HG02610 (cell line): ENCODE measurements around the gene GPSM1.
A peak's percentile ranks its signal among the peaks of the same experiment; 100 is the strongest.

ENCODE experiments used
- ATAC-seq: cut with Tn5 transposase; IDR thresholded peaks from one replicate; pipeline ENCODE4 v1.9.1; 2021; ENCODE audit warnings: mild to moderate bottlenecking, moderate library complexity; ENCODE audit not compliant: unreplicated experiment

The GPSM1 gene

GRCh38 chr9:136358888-136359287 lies 31.5 kb downstream of the GPSM1 start:
- no peak for ATAC-seq

DNA sequence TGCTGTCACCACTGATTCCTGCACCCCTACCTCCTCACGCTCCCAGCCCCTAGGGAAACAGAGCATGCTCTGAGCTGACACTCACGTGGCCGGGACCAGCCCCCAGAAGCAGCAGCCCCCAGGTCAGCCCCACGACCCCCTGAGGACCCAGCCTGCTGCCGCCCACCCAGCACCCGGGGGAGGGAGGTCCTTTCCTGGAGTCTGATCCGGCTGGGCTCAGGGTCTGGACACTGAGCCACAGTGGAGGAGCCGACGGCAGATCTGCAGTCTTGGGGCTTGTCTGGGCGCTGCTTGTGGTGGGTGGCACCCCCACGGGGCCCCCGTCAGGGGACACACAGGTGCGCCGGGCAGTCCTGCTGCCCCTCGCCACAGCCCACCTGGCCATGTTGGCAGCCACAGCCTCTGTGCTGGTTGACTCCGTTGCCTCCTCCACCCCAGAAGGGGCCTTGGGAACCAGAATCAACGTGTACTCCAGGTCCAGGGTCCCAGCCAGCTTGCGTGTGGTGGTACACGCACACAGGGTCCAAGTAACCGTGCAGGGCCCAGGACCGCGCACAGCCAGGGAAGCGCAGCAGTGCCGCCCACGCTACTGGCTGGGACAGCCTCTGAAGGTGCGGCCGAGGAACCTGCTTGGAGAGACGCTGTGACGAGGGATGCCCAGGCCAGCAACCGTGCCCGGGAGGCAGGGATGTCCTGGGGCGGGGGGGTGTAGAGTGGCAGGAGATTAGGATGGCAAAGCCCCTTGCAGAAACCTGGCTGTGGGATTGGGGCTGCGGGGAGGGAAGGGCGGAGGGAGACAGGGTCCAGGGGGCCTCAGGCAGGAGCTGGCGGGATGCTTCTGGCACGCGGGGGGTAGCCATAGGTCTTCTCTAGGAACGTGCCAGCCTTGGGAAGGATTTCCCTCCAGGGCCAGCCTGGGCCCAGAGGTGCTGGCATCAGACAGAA lies 32.7 kb downstream of the GPSM1 start:
- no peak for ATAC-seq

GRCh38 chr9:136361047-136361753 lies 33.9 kb downstream of the GPSM1 start:
- ATAC-seq = no peak

DNA sequence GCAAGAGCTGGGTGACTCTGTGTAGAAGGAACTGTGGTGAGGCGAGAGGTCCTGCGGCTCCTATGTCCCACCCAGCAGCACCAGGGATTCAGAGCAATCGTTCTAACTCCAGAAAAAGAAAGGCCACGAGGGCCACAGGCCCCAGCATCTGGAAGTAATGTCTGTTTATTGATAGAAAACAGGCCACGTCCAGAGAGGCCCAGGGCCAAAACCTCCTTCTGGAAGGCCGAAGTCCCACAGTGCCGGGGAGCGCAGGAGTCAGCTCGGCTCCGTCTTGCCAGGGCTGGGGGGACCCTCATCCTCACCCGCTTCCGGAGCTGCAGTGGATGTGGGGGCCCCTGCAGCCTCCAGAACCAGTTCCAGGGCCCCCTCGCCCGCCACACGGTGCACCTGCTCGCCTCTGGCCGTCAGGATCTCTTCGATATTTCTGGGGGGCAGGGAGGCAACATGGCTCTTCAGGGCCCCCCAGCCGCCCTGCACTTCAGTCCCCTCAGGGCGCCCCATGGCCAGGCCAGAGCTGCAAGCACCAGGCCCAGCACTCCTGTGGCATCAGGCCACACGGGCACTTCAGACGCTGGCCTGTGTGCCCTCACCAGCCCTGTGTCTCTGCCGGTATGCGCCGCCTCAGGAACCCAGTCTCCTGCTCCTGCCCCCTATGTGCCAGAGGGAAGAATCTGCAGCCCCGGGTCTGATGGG lies 34.6 kb downstream of the GPSM1 start:
- ATAC-seq = no peak

DNA sequence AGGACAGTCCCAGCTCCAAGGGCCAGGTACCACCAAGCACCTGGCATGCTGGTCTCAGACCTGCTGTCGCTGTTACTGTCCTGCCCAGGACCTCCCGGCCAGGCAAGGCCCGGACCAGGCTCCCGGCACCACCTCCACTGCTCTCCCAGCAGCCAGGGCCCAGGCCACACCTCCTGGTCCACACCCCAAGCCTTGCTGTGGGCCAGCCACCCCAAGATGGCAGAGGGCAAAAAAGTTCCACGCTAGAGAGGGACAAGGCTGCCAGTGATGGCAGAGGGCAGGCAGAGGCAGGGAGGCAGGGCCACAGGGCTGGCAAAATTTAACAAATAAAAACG lies 35.1 kb downstream of the GPSM1 start:
- no peak for ATAC-seq

DNA sequence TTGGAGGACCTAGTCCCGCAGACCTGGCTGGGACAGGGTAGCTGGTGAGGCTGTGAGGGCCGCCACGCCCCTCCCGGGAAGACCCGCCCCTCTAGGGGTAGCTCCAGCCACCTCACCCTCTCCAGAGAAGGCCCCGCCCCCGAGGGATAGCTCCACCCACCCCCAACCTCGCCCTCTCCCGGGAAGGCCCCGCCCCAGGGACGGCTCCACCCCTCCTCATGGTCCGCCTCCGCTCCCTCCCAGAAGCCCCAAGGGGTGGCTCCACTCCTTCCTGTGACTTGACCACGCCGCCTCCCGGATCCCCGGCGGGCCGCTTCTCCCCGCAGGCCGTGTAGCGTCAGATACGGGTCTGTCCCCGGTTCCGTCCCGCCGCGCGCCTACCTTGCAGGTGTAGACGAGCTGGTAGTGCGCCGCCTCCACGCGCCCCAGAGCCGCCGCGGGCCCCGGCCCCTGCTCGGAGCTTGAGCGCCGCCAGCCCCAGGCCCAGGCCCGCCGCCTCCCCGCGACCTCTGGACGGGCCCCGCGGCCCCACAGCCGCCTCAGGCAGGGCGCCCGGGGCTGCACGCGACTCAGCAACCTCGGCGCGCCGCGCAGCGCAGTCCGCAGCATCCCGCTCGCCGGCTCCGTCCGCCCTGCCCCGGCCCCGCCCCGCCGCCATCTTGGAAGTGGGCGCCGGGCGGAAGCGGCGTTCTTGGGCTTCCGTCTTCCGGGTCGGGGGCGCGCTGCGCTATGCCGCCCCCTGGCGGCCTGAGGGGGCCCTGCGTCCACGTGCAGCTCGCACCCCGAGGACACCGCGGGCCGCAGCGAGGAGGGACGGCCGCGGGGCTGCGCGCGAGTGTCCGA lies 36.0 kb downstream of the GPSM1 start, which contains the start of gene DNLZ:
DNLZ (minus strand) TSS at position 639 of the 843 bp plus-strand sequence; CDS start at position 609, 30 bp downstream.
- ATAC-seq = peak; percentile 85

- ATAC-seq = no peak
These were observed 36.8 kb downstream of the GPSM1 start for GRCh38 chr9:136363949-136364748.

- ATAC-seq = no peak
These were observed 37.8 kb downstream of the GPSM1 start for GRCh38 chr9:136364942-136365774.

GRCh38 chr9:136365775-136366222 lies 38.5 kb downstream of the GPSM1 start:
- no peak for ATAC-seq

DNA sequence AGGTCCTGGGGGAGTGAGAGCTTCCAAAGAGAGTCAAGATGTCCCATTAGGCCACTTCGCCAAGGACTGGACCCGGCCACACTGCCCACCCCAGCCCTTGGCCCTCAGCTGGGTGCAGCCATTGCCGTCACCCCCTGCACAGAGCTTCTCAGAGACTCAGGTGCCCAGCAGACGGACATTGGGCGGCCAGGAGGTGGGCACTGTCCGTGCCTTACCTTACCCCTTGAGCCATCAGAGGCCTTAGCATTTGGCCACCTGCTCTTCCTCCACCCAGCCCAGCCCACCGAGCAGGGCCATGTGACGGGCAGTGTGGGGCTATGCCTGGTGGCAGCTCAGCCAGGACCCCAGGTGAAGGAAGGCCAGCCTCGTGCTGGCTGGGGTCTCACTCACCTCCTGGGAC lies 39.5 kb downstream of the GPSM1 start:
- ATAC-seq = no peak

DNA sequence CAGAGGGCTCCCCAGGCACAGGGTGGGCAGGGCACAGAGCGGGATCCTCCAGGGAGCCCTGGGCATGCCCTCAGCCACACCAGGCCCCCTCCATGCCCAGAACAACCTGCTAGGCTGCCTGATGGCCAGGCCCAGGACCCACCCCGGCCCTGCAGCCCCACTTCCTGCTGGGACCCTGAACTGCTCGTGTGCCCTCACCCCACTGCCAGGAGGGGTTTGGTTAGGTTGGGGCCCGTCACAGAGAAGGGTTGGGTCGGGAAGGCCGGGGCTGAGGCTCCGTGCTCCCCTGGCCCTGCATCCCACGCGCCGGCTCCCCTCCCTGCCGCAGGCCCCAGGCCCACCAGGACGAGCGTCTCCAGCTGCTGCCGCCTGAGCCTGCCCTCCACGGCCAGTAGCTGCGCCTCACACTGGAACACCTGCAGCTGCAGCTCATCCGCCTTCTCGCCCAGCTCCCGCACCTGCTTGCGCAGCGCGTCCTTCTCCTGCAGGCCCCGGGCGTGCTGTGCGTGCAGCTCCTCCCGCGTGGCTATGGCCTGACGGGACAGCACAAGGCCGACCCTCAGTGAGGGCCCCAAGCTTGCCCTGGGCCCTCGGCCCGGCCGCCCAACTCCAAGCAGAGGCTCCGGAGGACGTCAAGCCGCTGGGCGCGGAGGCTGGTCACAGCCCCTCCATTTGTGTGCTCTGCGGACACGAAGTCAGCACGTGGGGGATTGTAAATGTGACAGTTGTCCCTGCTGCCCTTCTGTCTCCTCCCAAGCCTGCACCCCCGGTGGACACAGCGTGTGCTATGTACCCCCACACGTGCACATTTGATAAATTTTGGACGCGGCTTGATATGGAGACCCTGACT lies 40.2 kb downstream of the GPSM1 start:
- no peak for ATAC-seq

DNA sequence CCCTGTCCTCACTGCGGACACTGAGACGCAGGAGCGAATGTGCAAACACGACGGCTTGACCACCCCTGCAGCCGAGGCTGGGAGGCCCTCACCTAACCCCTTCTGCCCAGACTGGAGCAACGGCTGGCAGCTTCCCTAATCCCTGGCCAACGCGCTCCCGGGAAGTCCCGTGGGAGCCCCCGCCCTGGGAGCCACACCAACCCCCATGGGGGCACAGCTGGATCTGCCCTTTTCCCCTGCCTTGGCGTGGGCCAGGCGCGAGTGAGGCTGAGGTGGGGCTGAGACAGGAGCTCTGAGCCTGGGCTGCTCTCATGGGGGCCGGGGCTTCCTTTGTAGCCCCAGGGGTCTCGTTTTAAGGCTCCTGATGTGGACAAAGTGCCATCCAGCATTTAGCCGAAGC lies 40.9 kb downstream of the GPSM1 start:
- ATAC-seq = no peak

GRCh38 chr9:136370037-136370436 lies 42.7 kb downstream of the GPSM1 start:
- no peak for ATAC-seq

DNA sequence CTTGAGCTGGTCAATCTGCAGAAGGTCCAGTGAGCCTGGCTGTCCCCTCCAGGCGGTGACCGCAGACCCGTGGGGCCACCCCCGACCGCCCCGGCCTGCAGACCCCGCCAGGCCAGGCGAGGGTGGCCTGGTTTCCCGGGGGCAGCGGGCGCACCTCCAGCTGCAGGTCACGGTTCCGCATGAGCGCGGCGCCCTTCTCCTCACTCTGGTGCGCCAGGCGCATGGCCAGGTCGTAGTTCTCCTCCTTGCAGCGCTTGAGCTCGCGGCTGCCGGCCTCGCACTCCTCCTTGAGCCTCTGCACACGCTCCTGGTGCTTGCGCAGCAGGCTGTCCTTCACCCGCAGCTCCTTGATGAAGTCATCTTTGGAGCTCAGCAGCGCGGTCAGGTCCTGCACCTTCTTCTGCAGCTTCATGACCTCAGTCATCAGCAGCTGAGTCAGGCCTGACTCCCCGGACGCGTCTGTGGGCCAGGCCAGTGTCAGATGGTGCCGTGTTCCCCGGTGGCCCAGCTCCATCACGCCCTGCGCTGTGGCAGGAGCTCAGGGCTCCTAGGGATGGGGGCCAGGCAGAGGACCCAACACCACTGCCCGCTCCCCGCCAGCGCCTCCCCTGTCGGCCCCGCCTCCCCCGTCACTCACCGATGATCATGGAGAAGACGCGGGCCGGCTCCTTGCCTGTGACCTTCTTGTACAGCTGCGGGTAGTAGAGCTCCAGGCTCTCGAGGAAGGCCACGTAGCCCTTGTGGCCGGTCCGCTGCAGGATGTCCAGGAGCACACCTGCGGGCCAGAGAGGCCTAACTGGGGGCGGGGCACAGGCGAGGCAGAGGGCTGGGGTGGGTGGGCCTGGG lies 43.6 kb downstream of the GPSM1 start:
- no peak for ATAC-seq

GRCh38 chr9:136371533-136371880 lies 44.2 kb downstream of the GPSM1 start:
- no peak for ATAC-seq

DNA sequence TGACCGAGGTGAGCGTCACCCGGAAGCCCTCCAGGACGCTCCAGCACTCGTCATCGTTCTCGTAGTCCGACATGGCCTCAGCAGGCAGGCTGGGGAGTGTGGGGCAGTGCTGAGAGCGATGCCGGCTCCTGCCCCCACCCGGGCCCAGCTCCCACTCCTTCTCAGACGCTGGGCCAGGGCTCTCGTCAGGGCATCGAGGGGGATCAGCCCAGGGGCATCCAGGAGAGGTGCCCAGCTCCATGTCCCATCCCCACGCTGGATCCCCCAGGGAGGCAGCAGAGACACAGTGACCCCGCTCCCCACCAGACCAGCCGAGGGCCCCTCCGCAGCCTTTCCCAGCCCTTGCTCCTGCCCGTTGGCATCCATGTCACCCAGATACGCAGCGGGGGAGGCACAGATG lies 44.7 kb downstream of the GPSM1 start:
- no peak for ATAC-seq
